ENCODE measurements around the gene SETD5.

Gene SETD5

DNA sequence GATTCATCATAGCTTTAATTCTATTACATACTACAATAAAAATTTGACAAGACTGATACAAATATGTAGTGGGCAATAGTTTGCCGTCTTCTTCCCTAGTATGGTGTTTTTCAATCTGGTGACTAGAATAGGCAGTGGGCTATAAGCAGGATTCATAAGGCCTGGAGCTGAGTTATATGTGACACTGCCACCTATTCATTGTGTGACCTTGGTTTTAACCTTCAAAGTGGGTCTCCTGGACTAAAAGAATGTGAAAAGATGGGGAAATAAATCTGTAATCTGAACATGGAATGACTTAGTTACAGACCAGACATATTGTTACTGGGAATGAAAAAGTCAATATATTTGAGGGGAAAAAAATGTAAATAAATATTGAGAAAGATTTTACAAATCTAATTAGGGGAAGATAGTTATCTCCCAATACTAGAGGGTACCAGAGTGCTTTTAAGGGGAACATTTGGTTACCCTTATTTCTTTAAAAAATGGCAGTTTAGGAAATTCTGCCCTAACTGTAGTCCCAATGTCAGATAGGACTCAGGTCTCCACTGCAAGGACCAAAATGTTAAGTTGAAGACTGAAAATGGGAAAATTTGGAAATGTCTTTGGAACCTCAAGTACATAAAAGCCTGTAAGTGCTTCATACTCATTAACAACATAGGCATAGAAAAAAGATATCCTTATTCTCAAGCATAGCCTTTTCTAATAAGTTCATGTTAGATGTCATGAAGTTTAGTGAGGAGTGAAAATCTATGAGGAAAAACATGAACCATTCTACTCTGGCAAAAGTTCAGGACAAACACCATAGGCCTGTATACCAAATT lies 10.7 kb upstream of the SETD5 start:
- DNase-seq = no peak

DNA sequence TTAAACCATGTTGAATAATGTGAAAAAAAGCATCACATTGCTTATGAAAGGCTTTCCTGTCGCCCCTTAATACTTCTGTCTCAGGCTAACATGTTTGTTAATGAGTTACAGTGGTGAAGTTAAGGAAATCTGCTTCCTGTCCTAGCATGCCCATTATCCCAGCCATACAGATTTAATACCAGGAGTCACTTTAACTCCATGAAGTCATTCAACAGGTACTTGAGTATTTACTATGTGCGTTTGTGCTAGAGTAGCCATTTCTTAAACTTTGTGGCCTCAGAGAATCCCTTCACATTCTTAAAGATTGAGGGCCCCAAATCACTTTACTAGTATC lies 10.1 kb upstream of the SETD5 start:
- DNase-seq = no peak

DNA sequence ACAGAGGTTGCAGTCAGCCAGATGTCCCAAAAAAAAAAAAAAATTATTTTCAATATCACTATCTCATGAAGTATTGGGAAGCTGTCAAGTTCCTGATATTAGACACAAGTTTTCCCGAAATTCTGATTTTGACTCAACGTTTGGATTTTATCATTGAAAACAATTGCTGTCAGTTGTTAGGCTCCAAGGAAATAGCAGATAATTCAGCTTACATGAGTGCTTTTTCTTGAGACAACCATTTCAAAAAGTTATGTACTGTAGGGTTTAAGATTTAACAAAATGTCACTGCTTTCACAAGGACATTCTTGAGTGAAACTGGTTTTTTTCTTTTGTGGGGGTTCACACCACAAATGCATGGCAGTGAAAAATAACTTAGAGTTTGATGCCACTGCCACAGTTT lies 9.3 kb upstream of the SETD5 start:
- no peak for DNase-seq

DNA sequence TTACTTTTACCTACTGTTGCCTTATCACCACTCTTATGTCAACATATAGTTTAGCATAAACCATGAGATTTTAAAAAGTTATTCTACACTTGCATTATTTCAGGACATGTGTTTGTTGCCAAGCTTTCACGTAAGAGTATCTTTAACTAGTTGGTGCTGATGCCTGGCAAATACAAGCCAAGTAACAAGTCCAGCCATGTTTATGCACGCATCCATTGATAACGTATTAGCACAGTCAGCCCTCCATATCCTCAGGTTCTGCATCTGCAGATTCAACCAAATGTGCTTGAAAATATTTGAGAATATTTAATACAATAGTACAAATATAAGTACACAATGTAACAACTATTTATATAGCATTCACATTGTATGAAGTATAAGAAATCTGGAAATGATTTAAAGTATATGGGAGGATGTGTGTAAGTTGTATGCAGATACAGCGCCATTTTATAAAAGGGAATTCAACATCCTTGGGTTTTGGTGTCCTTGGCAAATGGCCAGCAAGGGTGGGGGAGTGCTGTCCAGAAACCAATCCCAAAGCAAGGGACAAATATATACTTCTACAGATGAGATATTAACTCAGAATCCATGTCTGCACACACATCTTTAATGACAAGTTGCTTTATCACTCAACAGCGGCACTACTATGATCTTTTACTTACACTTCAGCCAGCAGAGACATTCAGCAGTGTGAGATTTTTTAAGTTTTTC lies 8.7 kb upstream of the SETD5 start:
- no peak for DNase-seq

DNA sequence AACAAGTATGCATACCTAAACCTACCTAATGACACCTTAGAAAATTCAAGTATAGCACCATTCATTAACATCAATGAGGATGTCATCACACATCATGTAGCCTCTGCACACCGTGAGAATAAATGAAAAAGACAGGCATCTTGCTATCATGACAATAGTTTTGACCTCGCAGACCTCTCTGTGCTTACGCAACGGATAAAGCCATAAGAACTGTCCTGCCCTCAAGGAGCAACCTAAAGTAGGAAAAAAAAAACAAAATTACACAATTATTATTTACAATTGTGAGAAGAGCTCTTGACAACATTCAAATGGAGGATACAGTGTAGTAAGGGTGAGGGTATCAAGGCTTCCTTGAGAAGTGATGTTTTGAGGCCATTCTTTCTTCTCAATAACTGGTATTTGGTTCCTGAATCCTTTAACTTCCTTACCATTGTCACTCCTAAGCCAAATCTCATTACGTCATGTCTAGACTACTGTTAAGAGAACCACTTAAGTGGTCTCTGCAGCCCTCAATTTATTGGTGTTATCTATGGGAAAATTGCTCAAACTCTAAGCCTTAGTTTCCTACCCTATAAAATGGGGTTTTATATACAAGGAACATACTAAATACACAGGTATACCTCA lies 7.0 kb upstream of the SETD5 start:
- DNase-seq = no peak

DNA sequence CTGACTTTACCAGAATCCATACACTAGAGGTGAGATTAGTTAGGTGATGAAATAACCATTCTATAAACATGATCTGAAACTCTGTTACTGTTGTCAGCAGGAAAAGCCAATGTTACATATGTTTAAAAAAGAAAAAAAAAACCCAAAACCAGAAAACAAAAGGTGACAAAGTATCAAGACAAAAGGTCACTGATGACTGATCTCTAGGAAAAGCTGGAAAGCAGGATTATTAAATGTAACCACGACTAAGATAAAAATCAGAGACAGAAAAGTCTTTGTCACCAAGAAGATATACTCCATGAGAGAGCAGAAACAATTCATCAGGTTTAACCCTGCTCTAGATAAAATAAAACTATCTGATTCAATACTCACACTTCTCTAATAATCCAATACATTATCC lies 5.4 kb upstream of the SETD5 start:
- no peak for DNase-seq

DNA sequence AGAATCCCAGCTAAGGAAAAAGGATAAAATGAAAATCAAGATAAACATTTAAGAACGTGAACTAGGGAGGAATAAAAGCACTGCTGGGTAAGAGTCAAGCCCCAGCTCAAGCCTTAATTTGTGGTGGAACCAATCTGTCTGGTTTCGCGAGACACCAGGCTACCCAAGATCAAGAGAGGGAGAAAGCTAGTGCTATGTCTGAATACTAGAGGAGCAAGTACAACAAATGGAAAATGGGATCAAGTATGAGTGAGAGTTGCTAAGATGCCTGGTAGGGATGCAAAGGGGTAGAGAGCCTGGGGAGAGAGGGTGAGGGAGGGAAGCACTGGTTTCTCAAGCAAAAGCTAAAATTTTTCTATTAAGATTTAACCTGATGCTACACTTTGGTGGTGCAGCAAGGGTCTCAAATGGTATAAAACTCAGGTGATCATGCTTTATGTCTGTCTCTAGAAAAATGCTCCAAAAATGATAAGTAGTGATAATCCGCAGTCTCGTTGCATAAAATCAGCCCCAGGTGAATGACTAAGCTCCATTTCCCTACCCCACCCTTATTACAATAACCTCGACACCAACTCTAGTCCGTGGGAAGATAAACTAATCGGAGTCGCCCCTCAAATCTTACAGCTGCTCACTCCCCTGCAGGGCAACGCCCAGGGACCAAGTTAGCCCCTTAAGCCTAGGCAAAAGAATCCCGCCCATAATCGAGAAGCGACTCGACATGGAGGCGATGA lies 1.7 kb upstream of the SETD5 start:
- no peak for DNase-seq

DNA sequence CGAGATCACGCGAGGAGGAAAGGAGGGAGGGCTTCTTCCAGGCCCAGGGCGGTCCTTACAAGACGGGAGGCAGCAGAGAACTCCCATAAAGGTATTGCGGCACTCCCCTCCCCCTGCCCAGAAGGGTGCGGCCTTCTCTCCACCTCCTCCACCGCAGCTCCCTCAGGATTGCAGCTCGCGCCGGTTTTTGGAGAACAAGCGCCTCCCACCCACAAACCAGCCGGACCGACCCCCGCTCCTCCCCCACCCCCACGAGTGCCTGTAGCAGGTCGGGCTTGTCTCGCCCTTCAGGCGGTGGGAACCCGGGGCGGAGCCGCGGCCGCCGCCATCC lies 1.1 kb upstream of the SETD5 start:
- DNase-seq = peak in 35 of 56 donors; percentile 47 to 90 (median 81)

DNA sequence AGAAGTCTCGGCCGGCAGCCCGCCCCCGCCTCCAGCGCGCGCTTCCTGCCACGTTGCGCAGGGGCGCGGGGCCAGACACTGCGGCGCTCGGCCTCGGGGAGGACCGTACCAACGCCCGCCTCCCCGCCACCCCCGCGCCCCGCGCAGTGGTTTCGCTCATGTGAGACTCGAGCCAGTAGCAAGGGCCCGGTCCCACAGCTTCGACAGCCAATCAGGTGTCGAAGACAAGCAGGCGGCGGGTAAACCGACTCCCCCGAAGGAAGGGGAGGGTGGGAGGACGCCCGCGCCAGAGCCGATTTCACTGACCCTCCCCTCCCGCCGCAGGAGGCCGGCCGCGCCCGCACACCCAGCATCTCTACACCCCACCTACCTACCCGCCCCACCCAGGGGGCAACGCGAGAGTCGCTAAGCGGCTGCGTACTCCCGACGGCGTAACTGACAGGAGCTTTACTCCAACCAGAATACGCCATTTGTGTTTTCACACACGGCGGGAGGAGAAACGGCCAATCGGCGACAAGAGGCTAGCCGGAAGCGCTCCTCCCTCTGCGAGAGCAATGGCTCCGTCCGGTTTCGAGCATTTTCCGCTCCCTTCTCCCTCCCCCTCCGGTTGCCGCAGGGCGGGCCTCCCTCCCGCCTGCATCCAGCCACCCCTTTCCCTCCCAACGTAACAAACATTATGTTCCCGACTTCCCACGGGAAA lies 633 bp upstream of the SETD5 start:
- peak; percentile 94 to 100 (median 99) for DNase-seq

DNA sequence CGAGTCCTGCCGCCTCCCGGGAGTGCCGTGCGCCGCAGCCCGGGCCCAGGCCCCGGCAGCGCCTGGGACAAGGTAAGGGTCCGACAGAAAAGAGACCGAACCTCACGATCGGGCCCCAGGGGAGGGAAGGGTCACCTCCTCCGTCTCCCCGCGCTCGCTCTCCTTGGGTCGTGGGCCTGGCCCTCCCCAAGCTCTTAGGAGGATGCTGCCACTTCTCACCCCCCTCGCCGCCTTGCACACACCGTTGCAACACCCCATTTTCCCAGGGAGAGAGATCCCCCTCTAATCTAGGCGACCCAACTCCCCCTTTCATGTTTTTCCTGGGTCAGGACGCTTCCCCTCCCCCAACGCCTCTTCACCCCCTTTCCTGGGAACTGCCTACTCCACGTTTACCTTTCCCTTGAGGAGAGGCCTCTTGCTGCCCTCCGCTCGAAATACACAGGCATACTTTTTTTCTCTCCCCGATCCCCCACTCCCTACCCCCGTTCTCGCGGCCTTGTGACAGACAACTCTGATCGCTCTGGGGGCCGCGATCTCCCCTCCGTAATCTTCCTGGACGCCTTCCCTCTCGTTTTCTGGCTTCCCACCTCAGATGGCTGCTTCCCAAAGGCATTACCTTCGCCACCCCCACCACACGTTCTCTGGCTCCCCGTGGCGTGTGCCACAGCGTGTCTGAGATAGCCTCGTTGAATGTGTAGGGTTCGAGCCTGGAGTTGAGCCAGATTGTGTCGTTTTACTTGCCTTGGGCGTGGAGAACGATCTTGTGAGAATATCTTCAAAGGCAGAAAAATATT lies 688 bp downstream of the SETD5 start:
- peak in 39 of 56 donors; percentile 14 to 72 (median 41) for DNase-seq

DNA sequence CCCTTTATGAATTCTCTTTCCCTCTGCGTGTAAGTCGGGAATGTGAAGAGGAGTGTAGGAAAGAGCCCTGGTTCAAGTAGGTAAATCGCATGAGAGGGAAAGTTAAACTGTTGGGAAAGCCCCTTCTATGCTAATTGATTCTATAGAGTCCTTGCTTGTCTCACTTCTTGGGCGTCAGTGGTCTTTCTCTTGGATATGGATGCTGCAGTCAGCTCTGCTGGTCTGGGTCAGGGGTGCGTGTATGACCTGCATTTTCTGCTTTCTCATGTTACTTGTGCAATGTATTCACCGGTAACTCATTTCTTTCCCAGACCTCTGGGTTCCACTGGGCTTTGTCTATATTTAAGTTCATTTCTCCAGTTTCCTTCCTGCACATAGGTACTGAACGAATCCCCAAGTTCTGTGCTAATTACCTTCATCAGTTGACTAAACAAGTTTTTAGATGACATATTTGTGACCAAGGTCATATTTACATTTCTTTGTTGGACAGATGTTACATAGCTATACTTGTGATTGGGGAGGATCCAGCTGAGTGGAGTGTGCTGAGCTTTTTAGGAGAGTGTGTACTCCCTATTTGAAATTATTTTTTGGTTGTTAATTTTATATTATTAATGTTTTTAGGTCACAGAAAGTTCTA lies 1.4 kb downstream of the SETD5 start:
- DNase-seq = peak in 6 of 56 donors; percentile 12 to 62 (median 34)

DNA sequence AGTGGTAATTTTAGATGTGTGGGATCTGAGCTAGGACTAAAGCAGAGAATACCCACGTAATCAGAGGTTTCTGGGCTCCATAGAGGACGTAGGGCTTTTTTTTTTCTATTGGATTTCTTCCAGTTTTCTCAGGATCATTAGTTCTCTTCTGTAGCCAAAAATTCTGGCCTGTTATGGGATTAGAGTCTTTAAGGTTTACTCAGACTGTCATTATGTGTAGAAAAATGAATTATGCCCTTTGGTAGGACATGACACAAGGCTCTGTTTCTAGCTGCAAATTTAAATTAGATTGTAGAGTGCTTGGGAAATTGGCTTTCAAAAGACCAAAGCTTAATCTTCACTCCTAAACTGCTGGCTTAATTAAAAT lies 1.9 kb downstream of the SETD5 start:
- no peak for DNase-seq

DNA sequence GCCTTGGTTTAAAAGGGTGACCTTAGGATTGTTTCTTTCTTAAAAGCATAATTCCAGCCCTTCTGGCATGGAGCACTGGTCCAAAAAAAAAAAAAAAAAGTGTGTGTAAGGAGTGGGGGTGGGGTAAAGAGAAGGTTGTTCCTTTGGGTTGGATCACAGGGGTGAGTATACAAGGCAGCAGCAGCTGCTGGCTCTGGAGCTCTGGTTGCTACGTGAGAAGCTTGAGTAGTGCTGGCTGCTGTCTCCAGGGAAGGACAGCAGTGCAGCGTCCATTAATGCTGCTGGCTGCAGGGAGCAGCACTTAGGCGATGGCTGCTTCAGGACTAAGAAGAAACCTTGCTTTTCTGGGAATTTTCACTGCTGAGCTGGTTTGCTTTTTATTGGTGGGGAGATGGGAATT lies 2.3 kb downstream of the SETD5 start:
- peak in 48 of 56 donors; percentile 1 to 78 (median 33) for DNase-seq

DNA sequence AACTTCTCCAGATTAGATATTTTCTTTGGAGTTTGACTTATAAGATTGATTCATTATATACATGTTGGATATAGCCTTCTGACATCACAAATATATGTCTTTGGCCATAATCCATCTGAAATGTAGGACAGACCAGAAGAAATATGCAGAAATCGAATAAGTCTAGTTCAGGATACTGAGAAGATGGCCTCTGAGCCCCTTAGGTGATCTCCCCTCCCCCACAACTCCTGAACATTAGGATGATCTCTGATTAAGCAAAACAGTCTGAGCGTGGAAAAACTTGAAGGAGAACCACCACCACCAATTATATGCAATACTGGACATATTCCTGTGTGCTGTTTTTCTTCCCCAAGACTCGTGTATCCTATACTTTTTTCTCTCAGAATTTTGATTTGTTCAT lies 3.2 kb downstream of the SETD5 start:
- no peak for DNase-seq

DNA sequence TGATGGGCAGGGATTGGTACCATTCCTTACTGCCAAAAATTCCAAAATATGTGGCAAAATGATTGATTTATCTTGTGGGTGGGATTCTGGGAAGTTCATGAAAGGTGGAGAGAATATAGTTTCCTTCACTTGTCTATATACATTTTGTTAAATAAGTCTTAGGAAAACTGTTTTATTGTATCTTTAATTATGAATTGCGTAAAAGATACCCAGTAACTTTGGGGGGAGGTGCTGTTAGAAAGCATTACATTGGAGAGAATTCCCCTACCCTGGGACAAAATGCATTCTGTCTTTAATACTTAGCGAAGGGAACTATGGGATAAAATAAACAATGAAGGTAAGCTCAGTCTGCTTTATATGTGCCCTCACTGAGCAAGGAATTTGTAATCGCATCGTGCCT lies 4.6 kb downstream of the SETD5 start:
- no peak for DNase-seq

DNA sequence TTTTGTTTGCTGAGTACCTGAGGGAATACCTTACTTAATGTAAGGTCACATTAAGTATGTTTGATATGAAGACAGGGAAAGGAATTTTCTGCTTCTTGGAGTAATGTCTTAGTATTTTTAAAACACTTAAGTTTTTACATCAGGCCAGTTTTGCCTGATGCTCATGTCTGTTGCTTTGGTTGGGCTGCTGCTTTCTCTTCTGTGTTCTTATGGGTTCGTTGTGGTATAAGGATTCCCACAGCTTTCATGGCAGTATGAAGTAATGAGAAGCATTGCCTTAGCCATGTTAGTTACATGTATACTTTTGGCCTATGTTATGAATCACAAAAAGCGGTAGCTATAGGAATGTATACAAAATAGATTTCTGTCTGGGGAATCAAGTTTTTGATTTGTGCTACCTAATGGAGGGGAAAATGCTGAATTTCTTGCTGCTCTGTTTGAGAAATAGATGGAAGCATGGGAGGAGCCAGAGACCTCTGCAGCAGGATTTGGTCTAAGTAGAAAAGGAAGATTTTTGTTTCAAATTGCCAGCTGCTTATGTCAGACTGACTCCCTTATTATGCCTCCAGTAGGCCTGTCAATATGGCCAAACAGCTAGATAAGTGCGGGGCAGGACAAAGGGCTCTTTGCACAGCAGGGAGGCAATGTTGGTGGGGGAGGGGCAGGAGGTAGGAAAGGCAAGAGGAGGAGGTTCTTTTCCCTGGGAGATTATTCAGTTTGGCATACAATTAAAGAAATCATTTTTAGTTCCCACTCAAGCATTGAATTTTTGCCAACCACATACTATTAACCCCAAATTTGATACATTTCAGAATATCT lies 5.2 kb downstream of the SETD5 start:
- peak in 48 of 56 donors; percentile 2 to 80 (median 30) for DNase-seq

DNA sequence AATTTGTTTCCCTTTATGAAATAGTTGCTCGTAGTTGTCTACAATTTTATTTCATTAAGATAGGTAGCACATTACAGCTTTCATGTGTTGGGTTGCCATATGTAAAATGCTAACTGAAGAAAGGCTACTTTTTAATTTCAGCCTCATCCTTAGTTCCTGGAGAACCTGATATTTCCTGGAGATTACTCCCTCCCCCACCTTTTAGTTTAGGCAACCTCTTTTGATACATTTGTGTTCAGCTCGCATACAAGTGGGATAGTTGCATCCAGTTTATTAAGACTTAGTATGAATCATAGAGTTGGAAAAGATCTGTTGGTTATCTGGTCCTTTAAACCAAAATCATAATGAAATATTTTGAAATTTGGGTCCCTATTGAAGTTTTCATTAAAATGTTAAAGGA lies 6.0 kb downstream of the SETD5 start:
- no peak for DNase-seq

DNA sequence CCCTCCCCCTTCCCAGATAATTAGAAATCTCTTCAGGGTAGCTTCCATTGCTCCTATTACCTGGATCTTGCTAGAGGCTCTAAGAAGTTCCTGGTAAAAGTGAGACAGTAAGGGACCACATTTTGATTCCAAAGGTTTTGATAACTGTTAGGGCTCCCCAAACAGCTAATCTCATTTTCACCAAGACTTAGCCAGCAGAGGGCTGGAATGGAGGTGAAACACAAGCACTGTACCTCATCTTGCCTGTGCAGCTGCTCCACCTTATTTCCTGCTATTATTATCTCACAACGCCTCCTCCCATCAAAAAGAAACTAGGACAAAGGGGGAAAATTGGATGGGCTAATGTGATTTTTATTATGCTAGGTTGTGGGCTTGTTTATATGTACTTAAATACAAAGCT lies 7.3 kb downstream of the SETD5 start:
- no peak for DNase-seq

DNA sequence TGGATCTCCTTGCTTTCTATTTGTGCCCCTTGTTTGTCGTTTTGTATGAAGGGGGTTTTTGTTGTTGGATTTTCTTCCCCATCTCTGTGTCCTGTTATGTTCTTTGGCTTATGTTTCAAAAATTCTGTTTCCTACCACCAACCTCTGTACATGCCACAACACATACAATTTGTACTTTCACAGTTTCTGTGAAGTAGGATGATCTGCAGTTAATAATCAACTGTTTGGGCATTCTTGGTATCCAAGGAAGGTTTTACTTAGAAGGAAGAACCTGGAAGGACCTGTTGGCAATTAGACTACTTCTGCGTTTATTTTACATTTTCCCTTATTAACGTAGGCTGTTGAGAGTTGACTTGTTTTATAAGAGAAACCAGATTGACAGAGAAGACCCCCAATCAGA lies 8.3 kb downstream of the SETD5 start:
- no peak for DNase-seq

Data from nucleus accumbens (tissue), 56 donors.